Measurements from ENCODE around the gene PDCD11. TPM values are rescaled to one million over a fixed set of nuclear protein-coding genes. Genes with fewer than 3 reads are reported as not detected.

Gene PDCD11
- total and polyA plus RNA-seq, 2 of the 8 experiments (the other 6 are each of a cell fraction or from before 2014, with no cell fraction given), result 18.1 to 79.1 TPM

DNA sequence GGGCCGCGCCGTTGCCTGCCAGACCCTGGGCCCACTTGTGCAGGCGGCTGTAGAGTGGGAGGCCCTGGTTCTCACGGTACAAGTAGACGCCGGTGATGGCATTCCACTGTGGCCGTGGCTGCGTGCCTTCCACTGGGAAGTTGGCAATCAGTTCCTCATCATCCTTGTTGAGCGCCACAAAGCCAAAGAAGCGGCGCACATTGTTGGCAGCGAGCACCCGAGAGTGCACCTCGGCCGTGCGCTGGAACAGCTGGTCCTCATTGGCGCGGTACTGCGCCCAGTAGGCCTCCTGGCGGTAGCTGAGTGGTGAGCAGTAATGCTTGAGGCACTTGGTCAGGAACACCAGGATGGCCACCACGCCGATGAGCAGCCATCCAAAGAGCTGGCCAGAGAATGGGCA, 50.8 kb downstream of the PDCD11 start (continued):
- no peak for TF ChIP-seq EZH2 (IDR thresholded peaks at IDR 0.05; ENCODE audit: low read depth, low read length, severe bottlenecking)
- no peak for TF ChIP-seq CTCF (IDR thresholded peaks at IDR 0.05; ENCODE audit: control extremely low read depth in 1 of 3, insufficient read depth in 1 of 3, low read depth in 1 of 3, low read length in 3 of 3)
- TF ChIP-seq ASH2L (IDR thresholded peaks at IDR 0.05; ENCODE audit: low read length), result no peak
- no peak for TF ChIP-seq SIN3A (conservative IDR thresholded peaks at IDR 0.05 in 1 of 2, IDR thresholded peaks at IDR 0.05 in 1 of 2; ENCODE audit: low read depth in 1 of 2, low read length in 2 of 2)
